Nephron (organoid): ENCODE data around the gene VPS13D.

Experiments
- H3K27ac Mint-ChIP-seq, 3 experiments: 2 replicates each; pipeline ENCODE4 v1.8.0; 2020; ENCODE audit warnings: mixed read lengths in 3 of 3, mild to moderate bottlenecking in 2 of 3, moderate library complexity in 1 of 3
- H3K27me3 Mint-ChIP-seq: 2 replicates; pipeline ENCODE4 v1.8.0; 2021; ENCODE audit warnings: low read depth, mild to moderate bottlenecking, moderate library complexity, mixed read lengths
- H3K36me3 Mint-ChIP-seq: 2 replicates; pipeline ENCODE4 v1.8.0; 2020; ENCODE audit warnings: low read depth, mixed read lengths
- H3K4me1 Mint-ChIP-seq: 2 replicates; pipeline ENCODE4 v1.8.0; 2020; ENCODE audit warnings: mixed read lengths
- H3K4me3 Mint-ChIP-seq, 3 experiments: 2 replicates each; pipeline ENCODE4 v1.8.0; 2020; ENCODE audit warnings: mild to moderate bottlenecking in 3 of 3, mixed read lengths in 3 of 3, moderate library complexity in 2 of 3
- H3K9me3 Mint-ChIP-seq: 2 replicates; pipeline ENCODE4 v1.8.0; 2020; ENCODE audit warnings: mixed read lengths
- CTCF ChIP-seq, 3 experiments: fragments of 200-600 bp; sonication (generic); IDR thresholded peaks; one replicate each; pipeline ENCODE4 v1.5.0; 2021; ENCODE audit warnings: antibody characterized with exemption in 3 of 3; ENCODE audit not compliant: unreplicated experiment in 3 of 3

The VPS13D gene

GRCh38 chr1:12501661-12502060, 271.8 kb downstream of the VPS13D start:
- peaks cover 38% of the 10 kb centered on the region for H3K4me1 Mint-ChIP-seq
- peak overlapping the region in 2 of 3 experiments; percentile 13 to 24 for H3K27ac Mint-ChIP-seq
- H3K4me3 Mint-ChIP-seq = no peak overlapping the region
- no peaks in the 10 kb centered on the region for H3K9me3 Mint-ChIP-seq
- H3K36me3 Mint-ChIP-seq = peaks cover 45% of the 10 kb centered on the region
- no peak for TF ChIP-seq CTCF (IDR thresholded peaks at IDR 0.05; ENCODE audit: unreplicated experiment in 3 of 3)
- no peaks in the 10 kb centered on the region for H3K27me3 Mint-ChIP-seq

- H3K27me3 Mint-ChIP-seq = no peaks in the 10 kb centered on the region
- H3K27ac Mint-ChIP-seq = peak overlapping the region; percentile 4 to 48 (median 41)
- H3K36me3 Mint-ChIP-seq = peaks cover 41% of the 10 kb centered on the region
- no peak overlapping the region for H3K4me3 Mint-ChIP-seq
- no peaks in the 10 kb centered on the region for H3K9me3 Mint-ChIP-seq
- TF ChIP-seq CTCF (IDR thresholded peaks at IDR 0.05; ENCODE audit: unreplicated experiment in 3 of 3) = no peak
- peaks cover 29% of the 10 kb centered on the region for H3K4me1 Mint-ChIP-seq
These were observed 272.7 kb downstream of the VPS13D start for GRCh38 chr1:12502336-12503109.

GRCh38 chr1:12503709-12504108, 273.9 kb downstream of the VPS13D start:
- H3K4me3 Mint-ChIP-seq = no peak overlapping the region
- H3K27ac Mint-ChIP-seq = peak overlapping the region in 2 of 3 experiments; percentile 11 to 27
- H3K9me3 Mint-ChIP-seq = no peaks in the 10 kb centered on the region
- no peak for TF ChIP-seq CTCF (IDR thresholded peaks at IDR 0.05; ENCODE audit: unreplicated experiment in 3 of 3)
- H3K4me1 Mint-ChIP-seq = peaks cover 26% of the 10 kb centered on the region
- peaks cover 35% of the 10 kb centered on the region for H3K36me3 Mint-ChIP-seq
- H3K27me3 Mint-ChIP-seq = no peaks in the 10 kb centered on the region

GRCh38 chr1:12504601-12505000, 274.8 kb downstream of the VPS13D start:
- TF ChIP-seq CTCF (IDR thresholded peaks at IDR 0.05; ENCODE audit: unreplicated experiment in 3 of 3) = no peak
- H3K36me3 Mint-ChIP-seq = peaks cover 31% of the 10 kb centered on the region
- H3K27me3 Mint-ChIP-seq = no peaks in the 10 kb centered on the region
- H3K4me1 Mint-ChIP-seq = peaks cover 34% of the 10 kb centered on the region
- no peak overlapping the region for H3K27ac Mint-ChIP-seq
- no peak overlapping the region for H3K4me3 Mint-ChIP-seq
- H3K9me3 Mint-ChIP-seq = no peaks in the 10 kb centered on the region

- H3K4me1 Mint-ChIP-seq = peaks cover 40% of the 10 kb centered on the region
- peak overlapping the region in 1 of 3 experiments; percentile 9 for H3K27ac Mint-ChIP-seq
- no peaks in the 10 kb centered on the region for H3K9me3 Mint-ChIP-seq
- H3K4me3 Mint-ChIP-seq = no peak overlapping the region
- no peaks in the 10 kb centered on the region for H3K27me3 Mint-ChIP-seq
- no peak for TF ChIP-seq CTCF (IDR thresholded peaks at IDR 0.05; ENCODE audit: unreplicated experiment in 3 of 3)
- H3K36me3 Mint-ChIP-seq = peaks cover 30% of the 10 kb centered on the region
These were observed 275.4 kb downstream of the VPS13D start for GRCh38 chr1:12505231-12505630.
